Psoas muscle (tissue), 8 donors: ENCODE data around the gene BRAT1. TPM values are rescaled to one million over a fixed set of nuclear protein-coding genes. Genes with fewer than 3 reads are reported as not detected.
A peak's percentile ranks its signal among the peaks of the same experiment; 100 is the strongest.
"Not testable (repeated sequence)": the region's sequence is repeated elsewhere in the genome, so short reads cannot be mapped to it uniquely, and the experiment has no call there.

ENCODE experiments used
- ATAC-seq, 4 donors: fragments of 200-7000 bp; cut with Tn5 transposase; one replicate each; pipeline ENCODE4 v1.9.1; 2020; ENCODE audit warnings: moderate library complexity in 3 of 4, mild to moderate bottlenecking in 2 of 4
- DNase-seq, 2 donors: peaks; one replicate each; pipeline ENCODE4 v3.0.0-alpha.2; 2020
- H3K27ac ChIP-seq: fragments of 200-600 bp; one replicate; pipeline ENCODE4 v1.8.0; 2022
- H3K27me3 ChIP-seq, 3 donors: fragments of 200-600 bp in 1 of 3; one replicate each; pipeline versions ENCODE4 v1.6.1 to v1.8.0; 2013 to 2022; ENCODE audit warnings: low read length in 2 of 3, mild to moderate bottlenecking in 2 of 3, moderate library complexity in 1 of 3; ENCODE audit not compliant: insufficient read depth in 3 of 3
- H3K36me3 ChIP-seq, 2 donors: fragments of 200-600 bp in 1 of 2; one replicate each; pipeline versions ENCODE4 v1.6.1 to v1.8.0; 2013 to 2022; ENCODE audit warnings: low read depth in 1 of 2, mild to moderate bottlenecking in 1 of 2, moderate library complexity in 1 of 2; ENCODE audit not compliant: insufficient read depth in 1 of 2
- H3K4me1 ChIP-seq: fragments of 200-600 bp; one replicate; pipeline ENCODE4 v1.8.0; 2022
- H3K4me3 ChIP-seq: fragments of 200-600 bp; one replicate; pipeline ENCODE4 v1.8.0; 2022; ENCODE audit warnings: mild to moderate bottlenecking
- H3K9me3 ChIP-seq: fragments of 200-600 bp; one replicate; pipeline ENCODE4 v1.8.0; 2022
- whole genome bisulfite sequencing, 3 donors: extraction: QIAGEN DNeasy Blood & Tissue Kit; methylation state at CpG; one replicate each; pipeline versions ENCODE4 v1.1.6 to v1.1.7; 2013; 5-methylcytosine and 5-hydroxymethylcytosine counted together
- intact Hi-C, 2 donors: fragments of 100-400 bp; cut with DNase I; formaldehyde crosslinking; loops; one replicate each; pipeline versions ENCODE4 v1.11.0 to v1.14.2; 2022
- polyA plus RNA-seq, 3 donors: library from polyadenylated mRNA; stranded (reverse); fragments of 200-250 nt; gene quantifications; one replicate each; pipeline ENCODE4 v1.2.3, GENCODE V29; 2013
- total RNA-seq, 4 donors: library from RNA; stranded (reverse); fragmentation: NEBNext Ultra II Directional in 2 of 4; extraction: Animal tissue kit (Norgen Biotek cat#: 25700) in 2 of 4; gene quantifications; one replicate each; pipeline versions ENCODE4 v1.2.1 to v1.2.4, GENCODE V29; 2021 to 2023
- TF ChIP-seq, protein P1 (sequence below): fragments of 200-600 bp; IDR thresholded peaks from one replicate; pipeline ENCODE4 v1.8.0; 2022; ENCODE audit warnings: antibody characterized with exemption
- donor health status: healthy with polysubstance abuse.
- donor health status: DM: no; HTN: no; CAD: no; lungs with moderate emphysema.
- donor health status: Bipolar disorder and iron deficiency.
- donor health status: healthy.
- donor health status: DM: yes; HTN: yes; CAD: no.
- donor health status: DM: no; HTN: no; CAD: no.
- donor health status: DM: no; HTN: no; CAD: no.
- donor health status: DM: yes; HTN: yes; CAD: no.

The BRAT1 gene
- total and polyA plus RNA-seq, 7 donors, result 11.9 to 14.8 (median 13.2) TPM

DNA sequence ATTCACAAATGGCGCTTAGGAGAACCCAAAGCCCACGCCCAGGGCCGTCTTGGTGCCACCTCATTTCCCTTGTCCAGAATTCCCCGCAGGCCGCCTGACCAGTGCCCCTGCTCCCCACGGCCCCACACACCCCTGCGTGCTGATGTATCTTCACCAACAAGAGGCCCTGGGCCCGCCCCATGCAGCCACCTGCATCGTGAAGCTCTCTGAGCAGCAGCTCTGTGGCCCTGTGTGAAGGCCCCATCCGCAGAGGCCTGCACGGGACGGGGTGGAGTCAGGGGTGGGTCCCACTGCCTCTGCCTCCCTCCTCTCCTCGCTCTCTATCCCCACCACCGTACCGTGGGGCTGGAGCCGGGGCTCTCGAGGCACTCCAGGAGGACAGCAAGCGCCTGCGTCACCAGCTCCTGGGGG is 14.7 kb downstream of the BRAT1 start:
- TF ChIP-seq, protein P1, sequence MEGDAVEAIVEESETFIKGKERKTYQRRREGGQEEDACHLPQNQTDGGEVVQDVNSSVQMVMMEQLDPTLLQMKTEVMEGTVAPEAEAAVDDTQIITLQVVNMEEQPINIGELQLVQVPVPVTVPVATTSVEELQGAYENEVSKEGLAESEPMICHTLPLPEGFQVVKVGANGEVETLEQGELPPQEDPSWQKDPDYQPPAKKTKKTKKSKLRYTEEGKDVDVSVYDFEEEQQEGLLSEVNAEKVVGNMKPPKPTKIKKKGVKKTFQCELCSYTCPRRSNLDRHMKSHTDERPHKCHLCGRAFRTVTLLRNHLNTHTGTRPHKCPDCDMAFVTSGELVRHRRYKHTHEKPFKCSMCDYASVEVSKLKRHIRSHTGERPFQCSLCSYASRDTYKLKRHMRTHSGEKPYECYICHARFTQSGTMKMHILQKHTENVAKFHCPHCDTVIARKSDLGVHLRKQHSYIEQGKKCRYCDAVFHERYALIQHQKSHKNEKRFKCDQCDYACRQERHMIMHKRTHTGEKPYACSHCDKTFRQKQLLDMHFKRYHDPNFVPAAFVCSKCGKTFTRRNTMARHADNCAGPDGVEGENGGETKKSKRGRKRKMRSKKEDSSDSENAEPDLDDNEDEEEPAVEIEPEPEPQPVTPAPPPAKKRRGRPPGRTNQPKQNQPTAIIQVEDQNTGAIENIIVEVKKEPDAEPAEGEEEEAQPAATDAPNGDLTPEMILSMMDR, result no peak
- ATAC-seq (no peak), DNase-seq (peak in 1 of 2 donors; percentile 40)
- Histone ChIP-seq H3K27ac (no peak overlapping the region), H3K4me1 (no peaks in the 10 kb centered on the region), H3K36me3 (peaks cover 5 to 82% of the 10 kb centered on the region in 2 donors), H3K4me3 (no peak overlapping the region), H3K9me3 (no peaks in the 10 kb centered on the region), H3K27me3 (no peaks in the 10 kb centered on the region)
- 89 to 91% (median 90%) methylated on average over 18 to 19 of the region's 19 CpGs for WGBS, 3 donors
- intact Hi-C loops, result no loop called here

GRCh38 chr7:2540133-2540532 is 15.2 kb downstream of the BRAT1 start:
- H3K27ac ChIP-seq, result no peak overlapping the region
- no peaks in the 10 kb centered on the region for H3K9me3 ChIP-seq
- no peak overlapping the region for H3K4me3 ChIP-seq
- H3K36me3 ChIP-seq, result peaks cover 5 to 77% of the 10 kb centered on the region in 2 donors
- no peak for DNase-seq
- H3K4me1 ChIP-seq, result no peaks in the 10 kb centered on the region
- ATAC-seq, result no peak
- intact Hi-C loops, result no loop called here
- WGBS, 3 donors, result 93 to 95% (median 94%) methylated on average over 7 of the region's 7 CpGs
- TF ChIP-seq, protein P1, result no peak
- no peaks in the 10 kb centered on the region for H3K27me3 ChIP-seq

GRCh38 chr7:2539031-2539911 is 16.1 kb downstream of the BRAT1 start:
- intact Hi-C loops, result no loop called here
- Histone ChIP-seq H3K9me3 (no peaks in the 10 kb centered on the region), H3K4me1 (no peaks in the 10 kb centered on the region), H3K27me3 (no peaks in the 10 kb centered on the region), H3K27ac (no peak overlapping the region), H3K36me3 (peaks cover 5 to 68% of the 10 kb centered on the region in 2 donors), H3K4me3 (no peak overlapping the region)
- WGBS, 3 donors, result 87 to 89% (median 88%) methylated on average over 29 to 32 of the region's 32 CpGs
- TF ChIP-seq, protein P1, result no peak
- DNase-seq, result peak in 1 of 2 donors; percentile 44
- ATAC-seq, result peak in 1 of 4 donors; percentile 5

- Histone ChIP-seq H3K27ac (no peak overlapping the region), H3K4me3 (no peak overlapping the region), H3K27me3 (no peaks in the 10 kb centered on the region), H3K36me3 (peaks cover 5 to 58% of the 10 kb centered on the region in 2 donors), H3K9me3 (no peaks in the 10 kb centered on the region), H3K4me1 (no peaks in the 10 kb centered on the region)
- ATAC-seq, result no peak
- intact Hi-C loops, result no loop called here
- peak; percentile 17 to 47 for DNase-seq
- 86 to 91% (median 88%) methylated on average over 42 to 47 of the region's 47 CpGs for WGBS, 3 donors
- TF ChIP-seq, protein P1, result no peak
These were observed 17.1 kb downstream of the BRAT1 start for GRCh38 chr7:2537981-2538851.

GRCh38 chr7:2535872-2536627 is 19.3 kb downstream of the BRAT1 start:
- H3K27ac ChIP-seq, H3K27me3 ChIP-seq, H3K4me1 ChIP-seq, H3K9me3 ChIP-seq, ATAC-seq, H3K4me3 ChIP-seq, intact Hi-C loops: not testable (repeated sequence)
- 61 to 78% (median 69%) methylated on average over 5 to 18 of the region's 19 CpGs for WGBS, 3 donors
- peak in 1 of 2 donors; percentile 3 for DNase-seq
- peaks cover 5 to 36% of the 10 kb centered on the region in 2 donors for H3K36me3 ChIP-seq

DNA sequence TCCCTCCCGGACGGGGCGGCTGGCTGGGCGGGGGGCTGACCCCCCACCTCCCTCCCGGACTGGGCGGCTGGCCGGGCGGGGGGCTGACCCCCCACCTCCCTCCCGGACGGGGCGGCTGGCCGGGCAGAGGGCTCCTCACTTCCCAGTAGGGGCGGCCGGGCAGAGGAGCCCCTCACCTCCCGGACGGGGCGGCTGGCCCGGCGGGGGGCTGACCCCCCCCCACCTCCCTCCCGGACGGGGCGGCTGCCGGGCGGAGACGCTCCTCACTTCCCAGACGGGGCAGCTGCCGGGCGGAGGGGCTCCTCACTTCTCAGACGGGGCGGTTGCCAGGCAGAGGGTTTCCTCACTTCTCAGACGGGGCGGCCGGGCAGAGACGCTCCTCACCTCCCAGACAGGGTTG is 21.1 kb downstream of the BRAT1 start:
- peaks cover 3 to 19% of the 10 kb centered on the region in 2 donors for H3K36me3 ChIP-seq
- H3K9me3 ChIP-seq, H3K4me3 ChIP-seq, H3K4me1 ChIP-seq, H3K27ac ChIP-seq, H3K27me3 ChIP-seq, ATAC-seq, intact Hi-C loops, DNase-seq: not testable (repeated sequence)
- WGBS, 3 donors, result 84% methylated on average over 22 of the region's 34 CpGs; no CpG with 5 or more reads in 2 of the 3 donors

GRCh38 chr7:2533566-2533965 is 21.8 kb downstream of the BRAT1 start:
- H3K4me1 ChIP-seq, intact Hi-C loops, H3K27ac ChIP-seq, H3K27me3 ChIP-seq, DNase-seq, ATAC-seq, H3K4me3 ChIP-seq, H3K9me3 ChIP-seq: not testable (repeated sequence)
- 30 to 44% (median 42%) methylated on average over 2 to 3 of the region's 8 CpGs for WGBS, 3 donors
- peaks cover 0 to 12% of the 10 kb centered on the region in 2 donors for H3K36me3 ChIP-seq
